OCI-LY3 (cell line): ENCODE results near the gene PRDM11.

Source experiments
- EZH2phosphoT487 ChIP-seq: fragments of 200-600 bp; shearing (Covaris generic); IDR thresholded peaks from 2 replicates; pipeline ENCODE4 v1.6.1; 2018; ENCODE audit warnings: antibody characterized with exemption, mixed run types, low read depth
- TF ChIP-seq, protein P1 (sequence below): fragments of 200-600, 300-600 bp; sonication (generic); IDR thresholded peaks from 2 replicates; pipeline ENCODE4 v1.5.1; 2014; ENCODE audit warnings: antibody characterized with exemption, low read length, low read depth

DNA sequence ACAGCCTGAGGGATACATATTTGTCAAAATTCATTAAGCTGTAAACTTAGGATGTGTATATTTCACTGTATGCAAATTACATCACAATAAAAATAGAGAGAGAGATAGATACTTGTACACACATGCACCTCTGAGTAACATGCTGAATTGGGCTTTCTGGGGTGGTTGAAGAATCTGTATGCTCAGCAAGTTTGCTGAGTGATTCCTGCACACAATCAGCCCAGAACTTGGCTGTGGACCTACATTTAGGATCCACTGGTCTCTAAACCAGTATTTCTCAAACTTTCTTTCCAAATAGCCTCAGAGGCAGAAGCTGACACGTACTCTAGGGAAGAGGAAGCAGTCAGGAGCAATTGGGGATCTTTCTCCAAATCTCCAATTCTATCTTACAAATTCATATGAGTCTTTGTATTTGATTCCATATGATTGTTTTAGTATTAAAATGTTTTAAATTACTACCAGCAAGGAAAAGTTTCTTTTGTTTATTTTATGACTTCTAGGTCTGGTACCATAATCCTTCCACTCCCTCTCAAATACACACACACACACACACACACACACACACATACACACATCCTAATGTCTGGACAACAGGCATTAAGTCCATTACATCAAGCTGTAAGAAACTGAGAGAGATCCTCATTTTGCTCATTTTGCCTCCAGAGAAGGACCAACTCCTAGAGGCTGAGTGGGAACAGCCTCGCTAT lies 119.7 kb downstream of the PRDM11 start:
- TF ChIP-seq, protein P1, sequence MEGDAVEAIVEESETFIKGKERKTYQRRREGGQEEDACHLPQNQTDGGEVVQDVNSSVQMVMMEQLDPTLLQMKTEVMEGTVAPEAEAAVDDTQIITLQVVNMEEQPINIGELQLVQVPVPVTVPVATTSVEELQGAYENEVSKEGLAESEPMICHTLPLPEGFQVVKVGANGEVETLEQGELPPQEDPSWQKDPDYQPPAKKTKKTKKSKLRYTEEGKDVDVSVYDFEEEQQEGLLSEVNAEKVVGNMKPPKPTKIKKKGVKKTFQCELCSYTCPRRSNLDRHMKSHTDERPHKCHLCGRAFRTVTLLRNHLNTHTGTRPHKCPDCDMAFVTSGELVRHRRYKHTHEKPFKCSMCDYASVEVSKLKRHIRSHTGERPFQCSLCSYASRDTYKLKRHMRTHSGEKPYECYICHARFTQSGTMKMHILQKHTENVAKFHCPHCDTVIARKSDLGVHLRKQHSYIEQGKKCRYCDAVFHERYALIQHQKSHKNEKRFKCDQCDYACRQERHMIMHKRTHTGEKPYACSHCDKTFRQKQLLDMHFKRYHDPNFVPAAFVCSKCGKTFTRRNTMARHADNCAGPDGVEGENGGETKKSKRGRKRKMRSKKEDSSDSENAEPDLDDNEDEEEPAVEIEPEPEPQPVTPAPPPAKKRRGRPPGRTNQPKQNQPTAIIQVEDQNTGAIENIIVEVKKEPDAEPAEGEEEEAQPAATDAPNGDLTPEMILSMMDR, result no peak
- TF ChIP-seq EZH2phosphoT487, result no peak
